Measurements from ENCODE around the gene FBXL15. TPM values are rescaled to one million over a fixed set of nuclear protein-coding genes. Genes with fewer than 3 reads are reported as not detected.

FBXL15 gene, protein sequence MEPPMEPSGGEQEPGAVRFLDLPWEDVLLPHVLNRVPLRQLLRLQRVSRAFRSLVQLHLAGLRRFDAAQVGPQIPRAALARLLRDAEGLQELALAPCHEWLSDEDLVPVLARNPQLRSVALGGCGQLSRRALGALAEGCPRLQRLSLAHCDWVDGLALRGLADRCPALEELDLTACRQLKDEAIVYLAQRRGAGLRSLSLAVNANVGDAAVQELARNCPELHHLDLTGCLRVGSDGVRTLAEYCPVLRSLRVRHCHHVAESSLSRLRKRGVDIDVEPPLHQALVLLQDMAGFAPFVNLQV
- total RNA-seq (2022; extraction: Qiagen RNA extraction; ENCODE audit: low read depth) = 6.2 to 11.3 TPM (median 9.1 TPM) in 5 replicates

DNA sequence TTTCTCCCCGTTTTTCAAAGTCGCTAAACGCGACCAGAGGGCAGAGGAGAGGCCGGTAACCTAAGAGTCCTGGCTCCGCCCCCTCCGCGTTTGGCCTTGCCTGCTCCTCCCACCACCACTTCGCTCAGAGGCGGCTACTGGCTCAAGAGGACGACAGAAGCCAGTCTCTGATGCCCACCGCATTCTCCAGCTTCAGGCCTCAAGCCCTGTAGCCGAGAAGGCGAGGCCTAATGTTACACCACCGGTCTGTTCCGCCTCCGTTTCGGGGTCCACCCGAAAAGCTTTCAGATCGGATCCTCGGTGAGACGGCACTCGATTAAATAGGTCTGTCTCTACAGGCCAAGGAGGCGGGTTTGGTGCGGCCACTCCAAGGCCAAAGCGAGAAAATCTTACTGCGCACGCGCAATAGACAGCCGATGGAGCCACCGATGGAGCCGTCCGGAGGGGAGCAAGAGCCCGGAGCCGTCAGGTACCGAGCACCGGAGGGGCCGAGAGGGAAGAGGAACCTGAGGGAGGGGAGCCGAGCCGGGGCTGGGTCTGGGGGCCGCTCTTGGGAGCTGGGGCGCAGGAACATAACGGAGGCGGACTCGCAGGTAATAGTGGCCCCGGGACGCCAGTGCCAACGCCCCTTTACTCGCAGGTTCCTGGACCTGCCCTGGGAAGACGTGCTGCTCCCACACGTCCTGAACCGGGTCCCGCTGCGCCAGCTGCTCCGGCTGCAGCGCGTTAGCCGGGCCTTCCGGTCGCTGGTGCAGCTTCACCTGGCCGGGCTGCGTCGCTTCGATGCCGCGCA lies at the start of gene FBXL15:
FBXL15 (plus strand) TSS at position 123 of the 793 bp plus-strand sequence; CDS start at position 417, 294 bp downstream.

DNA sequence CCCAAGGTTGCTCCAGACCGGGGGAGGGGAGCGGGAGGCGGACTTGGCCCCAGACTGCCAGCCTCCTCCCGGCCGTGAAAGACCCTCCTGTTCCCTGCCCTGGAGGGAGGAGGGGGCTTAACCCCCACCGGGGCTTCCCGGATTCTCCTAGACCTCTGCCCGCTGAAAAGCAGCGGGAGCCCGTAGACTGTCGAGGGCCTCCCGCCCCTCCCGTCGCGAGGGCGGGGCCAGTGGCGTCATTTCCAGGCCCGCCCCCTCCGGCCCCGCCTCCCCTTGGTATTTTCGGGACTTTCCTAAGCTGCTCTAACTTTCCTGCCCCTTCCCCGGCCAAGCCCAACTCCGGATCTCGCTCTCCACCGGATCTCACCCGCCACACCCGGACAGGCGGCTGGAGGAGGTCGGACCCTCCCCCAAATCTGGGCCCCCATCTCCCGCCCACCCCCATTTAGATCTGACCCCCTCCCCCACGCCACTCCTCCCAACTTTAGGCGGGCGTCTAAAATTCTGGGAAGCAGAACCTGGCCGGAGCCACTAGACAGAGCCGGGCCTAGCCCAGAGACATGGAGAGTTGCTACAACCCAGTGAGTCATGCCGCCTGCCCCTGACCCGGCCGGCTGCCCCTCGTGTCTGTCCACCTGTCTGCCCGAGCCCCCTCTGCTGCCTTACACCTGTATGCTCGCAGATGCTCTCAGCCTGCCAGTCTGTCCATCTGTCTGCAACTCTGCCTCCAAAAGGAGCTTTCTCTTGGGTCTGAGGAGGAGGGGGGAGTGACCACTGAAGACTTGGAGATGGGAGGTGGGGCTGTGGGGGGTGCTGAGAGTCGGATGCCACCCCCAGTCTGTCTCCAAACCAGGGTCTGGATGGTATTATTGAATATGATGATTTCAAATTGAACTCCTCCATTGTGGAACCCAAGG lies 25.0 kb upstream of the FBXL15 start, which contains the start of gene NFKB2:
NFKB2 (plus strand) TSS at position 306 of the 917 bp plus-strand sequence; CDS start at position 561, 255 bp downstream.

DNA sequence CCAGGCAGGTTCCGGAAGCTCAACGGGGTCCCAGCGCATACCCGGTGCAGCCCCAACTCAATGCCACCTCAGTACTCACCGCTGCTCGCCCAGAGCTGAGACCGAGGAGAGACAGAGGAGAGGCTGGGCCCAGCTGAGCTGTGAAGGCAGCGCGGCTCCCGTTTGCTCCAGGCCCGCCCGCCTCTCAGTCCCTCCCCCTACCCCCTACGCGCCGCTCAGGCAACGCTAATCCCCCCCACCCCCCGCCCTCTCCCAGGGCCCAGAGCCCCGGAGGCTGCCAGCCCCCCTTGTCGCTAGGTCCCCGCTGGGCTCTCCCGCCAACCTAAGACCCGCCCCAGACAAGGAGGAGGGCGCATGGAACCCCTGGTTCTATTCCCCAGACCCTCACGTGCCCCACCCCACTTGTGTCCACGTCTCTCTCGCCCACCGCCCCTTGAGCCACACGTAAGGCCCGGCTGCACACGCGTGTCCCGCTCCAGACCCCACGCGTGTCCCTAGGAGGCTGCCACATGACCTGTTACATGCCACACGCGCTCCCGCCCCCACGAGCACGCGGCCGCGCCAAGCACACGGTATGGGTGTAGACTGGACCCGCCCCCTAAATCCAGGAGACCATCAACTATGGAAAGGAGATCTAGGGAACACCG lies 1.9 kb upstream of the FBXL15 start, which contains the start of gene PSD:
PSD (minus strand) TSS at position 164 of the 647 bp plus-strand sequence. CDS start 1,747 bp downstream, outside the sequence.

DNA sequence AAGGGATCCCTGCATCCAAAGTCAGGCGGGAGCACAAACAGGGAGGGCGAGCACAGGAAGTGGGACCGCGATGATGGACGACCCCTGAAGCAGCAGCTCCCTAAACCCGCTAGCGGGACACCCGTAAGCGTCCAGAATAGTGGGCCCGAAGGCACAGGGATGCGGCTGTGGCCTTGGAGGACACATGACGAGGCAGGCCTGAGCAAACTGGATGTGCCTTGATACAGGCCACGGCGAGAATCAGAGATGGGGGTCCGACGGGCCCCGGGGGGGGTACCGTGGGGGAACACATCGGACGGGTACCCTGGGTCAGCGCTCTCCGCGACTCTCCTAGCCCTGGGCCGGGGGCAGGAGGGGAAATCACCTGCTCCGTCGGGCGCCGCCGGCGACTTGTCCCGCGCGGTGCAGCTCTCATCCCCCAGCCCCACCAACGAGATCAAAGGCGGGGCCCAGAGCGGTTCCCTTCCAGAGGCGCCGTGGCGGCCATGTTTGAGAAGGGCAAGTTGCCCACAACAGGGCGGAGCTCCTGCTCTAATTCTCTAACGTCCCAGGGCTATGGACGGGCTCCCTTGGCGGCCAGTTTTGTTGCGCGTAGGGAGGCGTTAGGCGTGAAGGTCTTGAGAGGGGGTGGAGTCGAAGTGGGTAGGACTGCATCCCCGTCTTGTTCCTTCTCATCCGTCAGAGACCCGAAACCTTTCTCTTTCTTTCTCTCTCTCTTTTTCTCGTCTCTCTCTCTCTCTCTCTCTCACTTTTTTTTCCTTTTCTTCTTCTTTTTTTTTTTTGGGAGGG lies 11.7 kb downstream of the FBXL15 start, which contains the start of gene CUEDC2:
CUEDC2 (minus strand) TSS at position 413 of the 789 bp plus-strand sequence. CDS start 7,386 bp downstream, outside the sequence.

DNA sequence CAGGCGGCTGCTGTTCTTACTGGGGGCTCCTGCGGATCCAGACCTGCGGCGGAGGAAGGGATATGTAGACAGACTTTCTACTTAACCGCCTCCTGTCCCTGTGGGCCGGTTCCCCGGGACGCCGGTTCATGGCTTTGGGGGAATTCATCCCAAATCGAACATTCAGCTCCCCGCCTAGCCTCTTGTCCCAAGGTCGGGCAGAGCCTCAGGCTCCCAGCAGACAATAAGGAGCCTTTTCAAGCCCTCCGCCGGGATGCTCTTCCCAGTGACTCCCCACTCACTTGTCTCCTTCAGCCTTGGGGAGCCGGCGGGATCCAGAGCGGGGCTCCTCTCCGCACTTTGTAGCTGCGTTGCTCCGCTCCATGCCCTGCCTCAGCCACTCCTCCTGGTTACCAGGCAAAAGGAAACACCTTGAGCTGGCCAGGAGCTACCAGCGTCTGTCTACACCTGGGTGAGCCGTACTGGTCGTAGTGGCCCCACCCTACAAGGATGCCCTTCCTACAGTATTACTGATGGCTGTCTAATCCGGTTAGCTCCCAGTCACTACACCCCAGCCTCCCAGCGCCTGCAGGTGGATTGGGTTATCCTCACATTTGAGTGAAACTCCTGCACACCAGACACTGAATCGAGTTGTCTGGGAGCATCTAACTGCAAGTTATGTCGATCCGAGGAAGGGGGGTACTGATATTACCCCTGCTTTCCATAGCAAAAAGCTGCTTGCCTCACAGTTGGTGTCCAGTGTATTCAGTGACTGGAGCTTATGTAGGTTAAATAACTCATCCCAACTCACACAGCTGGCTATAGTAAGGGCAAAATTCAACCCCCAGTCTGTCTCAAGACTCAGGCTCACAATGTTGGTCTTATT lies 30.7 kb downstream of the FBXL15 start, which contains the start of gene C10orf95:
C10orf95 (minus strand) TSS at position 439 of the 865 bp plus-strand sequence. CDS start 450 bp downstream, outside the sequence.

Other genes starting within 250 kb of the FBXL15 start
- gene ELOVL3, start 194.5 kb upstream of the FBXL15 start, total RNA-seq (2022; extraction: Qiagen RNA extraction; ENCODE audit: low read depth) = 0.10 to 0.27 TPM (median 0.25 TPM) in 5 replicates
- 0.27 to 0.38 TPM (median 0.29 TPM) in 4 of 5 replicates, not detected in the other for gene PITX3, start 179.3 kb upstream of the FBXL15 start, total RNA-seq (2022; extraction: Qiagen RNA extraction; ENCODE audit: low read depth)
- gene GBF1, start 175.3 kb upstream of the FBXL15 start, total RNA-seq (2022; extraction: Qiagen RNA extraction; ENCODE audit: low read depth) = 19.6 to 24.9 TPM (median 24.4 TPM) in 5 replicates
- 59.6 to 105 TPM (median 82.4 TPM) in 5 replicates for gene NFKB2, start 25.1 kb upstream of the FBXL15 start, total RNA-seq (2022; extraction: Qiagen RNA extraction; ENCODE audit: low read depth)
- gene PSD, start 2.1 kb upstream of the FBXL15 start, total RNA-seq (2022; extraction: Qiagen RNA extraction; ENCODE audit: low read depth) = 0.15 to 0.78 TPM (median 0.51 TPM) in 5 replicates
- gene CUEDC2, start 11.7 kb downstream of the FBXL15 start, total RNA-seq (2022; extraction: Qiagen RNA extraction; ENCODE audit: low read depth) = 60.2 to 70.4 TPM (median 63.3 TPM) in 5 replicates
- gene C10orf95, start 30.7 kb downstream of the FBXL15 start, total RNA-seq (2022; extraction: Qiagen RNA extraction; ENCODE audit: low read depth) = 0.09 to 0.15 TPM in 2 of 5 replicates, not detected in the others
- 86.9 to 93.4 TPM (median 90.3 TPM) in 5 replicates for gene ACTR1A, start 81.9 kb downstream of the FBXL15 start, total RNA-seq (2022; extraction: Qiagen RNA extraction; ENCODE audit: low read depth)
- gene SUFU, start 83.1 kb downstream of the FBXL15 start, total RNA-seq (2022; extraction: Qiagen RNA extraction; ENCODE audit: low read depth) = 5.3 to 8.2 TPM (median 7.3 TPM) in 5 replicates
- 39.2 to 45.2 TPM (median 43.4 TPM) in 5 replicates for gene TRIM8, start 223.6 kb downstream of the FBXL15 start, total RNA-seq (2022; extraction: Qiagen RNA extraction; ENCODE audit: low read depth)